ENCODE data around the gene SHD.
A peak's percentile ranks its signal among the peaks of the same experiment; 100 is the strongest.

SHD gene

GRCh38 chr19:4298810-4299550, 19.9 kb downstream of the SHD start:
- no peak for DNase-seq

GRCh38 chr19:4300589-4300988, 21.5 kb downstream of the SHD start:
- no peak for DNase-seq

GRCh38 chr19:4301590-4302242, 22.6 kb downstream of the SHD start:
- no peak for DNase-seq

- no peak for DNase-seq
Observed at GRCh38 chr19:4302243-4302640, 23.2 kb downstream of the SHD start, which contains the start of gene TMIGD2. TMIGD2 (minus strand) TSS chr19:4302389; CDS start chr19:4302385, 4 bp downstream.

GRCh38 chr19:4303819-4304537, 24.9 kb downstream of the SHD start:
- no peak for DNase-seq

GRCh38 chr19:4304538-4305256, 25.6 kb downstream of the SHD start, which contains the start of gene FSD1:
FSD1 (plus strand) TSS chr19:4304598; CDS start chr19:4304747, 149 bp downstream.
- peak; percentile 35 to 64 (median 46) for DNase-seq

GRCh38 chr19:4305257-4305612, 26.2 kb downstream of the SHD start:
- no peak for DNase-seq

- DNase-seq, result no peak
Observed at GRCh38 chr19:4305659-4306058, 26.6 kb downstream of the SHD start.

- no peak for DNase-seq
Observed at GRCh38 chr19:4310247-4311121, 31.4 kb downstream of the SHD start.

- DNase-seq, result peak in 3 of 4 experiments; percentile 19 to 28 (median 23)
Observed at GRCh38 chr19:4313847-4314490, 34.9 kb downstream of the SHD start.

GRCh38 chr19:4316956-4317355, 37.9 kb downstream of the SHD start:
- DNase-seq, result no peak

- no peak for DNase-seq
Observed at GRCh38 chr19:4318460-4318859, 39.4 kb downstream of the SHD start.

- peak; percentile 60 to 83 (median 72) for DNase-seq
Observed at GRCh38 chr19:4319067-4319718, 40.1 kb downstream of the SHD start.

GRCh38 chr19:4320419-4320818, 41.4 kb downstream of the SHD start:
- DNase-seq, result no peak

GRCh38 chr19:4322942-4323665, 44.0 kb downstream of the SHD start:
- DNase-seq, result no peak

- no peak for DNase-seq
Observed at GRCh38 chr19:4323692-4324091, 44.6 kb downstream of the SHD start.

- DNase-seq, result no peak
Observed at GRCh38 chr19:4324228-4324627, 45.2 kb downstream of the SHD start.

GRCh38 chr19:4326215-4326836, 47.3 kb downstream of the SHD start:
- DNase-seq, result no peak

- no peak for DNase-seq
Observed at GRCh38 chr19:4326837-4327251, 47.8 kb downstream of the SHD start.
